Measurements from ENCODE around the gene RNU2-63P. TPM values are rescaled to one million over a fixed set of nuclear protein-coding genes. Genes with fewer than 3 reads are reported as not detected.

RNU2-63P gene
- total RNA-seq, 1 donor from 2014 or later, result not detected

GRCh38 chr2:88036606-88037005 is 20.3 kb upstream of the RNU2-63P start:
- no peak overlapping the region for H3K4me3 ChIP-seq
- intact Hi-C loops (cut with micrococcal nuclease), result no loop called here
- peaks cover 28% of the 10 kb centered on the region for H3K4me1 ChIP-seq
- TF ChIP-seq CTCF (IDR thresholded peaks at IDR 0.05; ENCODE audit: borderline replicate concordance), result no peak
- H3K36me3 ChIP-seq, result peaks cover 42% of the 10 kb centered on the region
- H3K27me3 ChIP-seq (ENCODE audit: low read depth), result no peaks in the 10 kb centered on the region
- no peak overlapping the region for H3K27ac ChIP-seq (replicated peaks)
- no peak for DNase-seq
- no peaks in the 10 kb centered on the region for H3K9me3 ChIP-seq (replicated peaks)

GRCh38 chr2:88036182-88036581 is 19.8 kb upstream of the RNU2-63P start:
- intact Hi-C loops (cut with micrococcal nuclease), result no loop called here
- Histone ChIP-seq H3K9me3 (replicated peaks) (no peaks in the 10 kb centered on the region), H3K36me3 (peaks cover 46% of the 10 kb centered on the region), H3K27ac (replicated peaks) (no peak overlapping the region), H3K4me3 (no peak overlapping the region), H3K27me3 (ENCODE audit: low read depth) (no peaks in the 10 kb centered on the region), H3K4me1 (peaks cover 24% of the 10 kb centered on the region)
- no peak for DNase-seq
- TF ChIP-seq CTCF (IDR thresholded peaks at IDR 0.05; ENCODE audit: borderline replicate concordance), result no peak

GRCh38 chr2:88032070-88032702 is 15.8 kb upstream of the RNU2-63P start:
- TF ChIP-seq CTCF (IDR thresholded peaks at IDR 0.05; ENCODE audit: borderline replicate concordance), result no peak
- no peak overlapping the region for H3K27ac ChIP-seq (replicated peaks)
- intact Hi-C loops (cut with micrococcal nuclease), result no loop called here
- peaks cover 85% of the 10 kb centered on the region for H3K36me3 ChIP-seq
- H3K9me3 ChIP-seq (replicated peaks), result no peaks in the 10 kb centered on the region
- no peak overlapping the region for H3K4me3 ChIP-seq
- DNase-seq, result no peak
- H3K4me1 ChIP-seq, result peaks cover 9% of the 10 kb centered on the region
- H3K27me3 ChIP-seq (ENCODE audit: low read depth), result no peaks in the 10 kb centered on the region

GRCh38 chr2:88028931-88029330 is 12.6 kb upstream of the RNU2-63P start:
- Histone ChIP-seq H3K27ac (replicated peaks) (no peak overlapping the region), H3K27me3 (ENCODE audit: low read depth) (no peaks in the 10 kb centered on the region), H3K4me1 (no peaks in the 10 kb centered on the region), H3K9me3 (replicated peaks) (no peaks in the 10 kb centered on the region), H3K4me3 (no peak overlapping the region), H3K36me3 (peaks cover 72% of the 10 kb centered on the region)
- DNase-seq, result no peak
- intact Hi-C loops (cut with micrococcal nuclease), result no loop called here
- TF ChIP-seq CTCF (IDR thresholded peaks at IDR 0.05; ENCODE audit: borderline replicate concordance), result no peak

- Histone ChIP-seq H3K9me3 (replicated peaks) (no peaks in the 10 kb centered on the region), H3K4me1 (no peaks in the 10 kb centered on the region), H3K36me3 (peaks cover 63% of the 10 kb centered on the region), H3K27me3 (ENCODE audit: low read depth) (no peaks in the 10 kb centered on the region), H3K27ac (replicated peaks) (no peak overlapping the region), H3K4me3 (no peak overlapping the region)
- no peak for DNase-seq
- no peak for TF ChIP-seq CTCF (IDR thresholded peaks at IDR 0.05; ENCODE audit: borderline replicate concordance)
- intact Hi-C loops (cut with micrococcal nuclease), result no loop called here
Observed at GRCh38 chr2:88027697-88028389, 11.5 kb upstream of the RNU2-63P start.

All from left ventricle myocardium inferior (tissue), 1 donor.